Mesenteric fat pad (tissue), 1 donor: Measurements from ENCODE around the gene SRSF8. TPM values are rescaled to one million over a fixed set of nuclear protein-coding genes. Genes with fewer than 3 reads are reported as not detected.
A peak's percentile ranks its signal among the peaks of the same experiment; 100 is the strongest.

Experiments
- DNase-seq: peaks from one replicate; pipeline ENCODE4 v3.0.0-alpha.2; 2020; ENCODE audit warnings: low spot score
- total RNA-seq: library from RNA; stranded (reverse); fragmentation: NEBNext Ultra II Directional; extraction: Animal tissue kit (Norgen Biotek cat#: 25700); gene quantifications from one replicate; pipeline ENCODE4 v1.2.1, GENCODE V29; 2021
- donor health status: DM: yes; HTN: yes; CAD: no.

The SRSF8 gene
- total RNA-seq, 1 donor from 2014 or later, result 32.7 TPM

- DNase-seq, result no peak
These were observed 1.1 kb downstream of the SRSF8 start for GRCh38 chr11:95067841-95068219.

- DNase-seq, result no peak
These were observed 1.8 kb downstream of the SRSF8 start for GRCh38 chr11:95068549-95068948.

- no peak for DNase-seq
These were observed 3.8 kb downstream of the SRSF8 start for GRCh38 chr11:95070471-95070870.

- no peak for DNase-seq
These were observed 6.2 kb downstream of the SRSF8 start for GRCh38 chr11:95072948-95073347.

- no peak for DNase-seq
These were observed 8.3 kb downstream of the SRSF8 start for GRCh38 chr11:95074792-95075563.

GRCh38 chr11:95076416-95076815 is 9.7 kb downstream of the SRSF8 start:
- DNase-seq, result no peak

- DNase-seq, result no peak
These were observed 10.3 kb downstream of the SRSF8 start for GRCh38 chr11:95076981-95077380.

GRCh38 chr11:95078526-95078925 is 11.8 kb downstream of the SRSF8 start:
- no peak for DNase-seq

GRCh38 chr11:95081010-95081409 is 14.3 kb downstream of the SRSF8 start:
- no peak for DNase-seq

- no peak for DNase-seq
These were observed 14.7 kb downstream of the SRSF8 start for GRCh38 chr11:95081412-95081811.

GRCh38 chr11:95082576-95083001 is 15.9 kb downstream of the SRSF8 start:
- no peak for DNase-seq

GRCh38 chr11:95084509-95084908 is 17.8 kb downstream of the SRSF8 start:
- DNase-seq, result no peak

- DNase-seq, result no peak
These were observed 18.5 kb downstream of the SRSF8 start for GRCh38 chr11:95085117-95085816.

GRCh38 chr11:95086151-95086550 is 19.4 kb downstream of the SRSF8 start:
- no peak for DNase-seq

- DNase-seq, result no peak
These were observed 20.3 kb downstream of the SRSF8 start for GRCh38 chr11:95086836-95087570.

GRCh38 chr11:95088946-95089619 is 22.4 kb downstream of the SRSF8 start:
- DNase-seq, result no peak

GRCh38 chr11:95089620-95090542 is 23.2 kb downstream of the SRSF8 start, which contains the start of gene ENDOD1:
Gene ENDOD1, plus strand, starts transcription at chr11:95089846. Its CDS starts 82 bp downstream, at chr11:95089928.
- DNase-seq, result peak; percentile 97

GRCh38 chr11:95091663-95092180 is 25.0 kb downstream of the SRSF8 start:
- DNase-seq, result no peak

- DNase-seq, result no peak
These were observed 26.0 kb downstream of the SRSF8 start for GRCh38 chr11:95092549-95093324.
